Measurements from ENCODE around the gene IGFBP4.

Gene IGFBP4

DNA sequence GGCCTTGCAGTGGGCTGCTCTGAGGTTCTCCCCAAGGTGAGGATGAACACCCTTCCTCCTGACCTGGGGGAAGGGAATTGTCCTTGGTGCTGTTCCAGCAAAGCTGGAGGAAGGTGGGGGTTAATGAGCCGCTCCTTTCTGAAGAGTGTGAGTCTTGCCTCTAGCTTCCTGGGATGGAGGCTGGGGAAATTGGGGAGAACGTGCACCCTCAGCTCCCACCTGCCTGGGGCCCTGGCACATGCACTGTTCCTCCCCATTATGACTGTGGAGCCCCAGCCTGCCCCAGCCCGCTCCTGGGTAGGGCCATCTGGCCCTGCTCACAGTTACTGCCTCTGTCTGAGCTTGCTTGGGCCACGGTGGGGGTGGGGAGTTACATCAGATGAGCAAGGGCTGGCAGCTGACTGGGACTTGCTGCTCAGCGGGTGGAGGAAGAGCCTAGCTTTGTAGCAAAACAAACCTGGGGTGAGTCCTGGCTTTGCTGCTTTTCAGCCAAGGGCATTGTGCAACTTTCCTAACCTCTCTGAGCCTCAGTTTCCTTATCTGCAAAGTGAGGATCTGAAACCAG is 47.1 kb downstream of the IGFBP4 start:
- peak; percentile 77 for DNase-seq (ENCODE audit: low spot score)

GRCh38 chr17:40490982-40491381 is 47.7 kb downstream of the IGFBP4 start:
- no peak for DNase-seq (ENCODE audit: low spot score)

- DNase-seq (ENCODE audit: low spot score) = no peak
Observed at GRCh38 chr17:40491486-40491885, 48.2 kb downstream of the IGFBP4 start.

DNA sequence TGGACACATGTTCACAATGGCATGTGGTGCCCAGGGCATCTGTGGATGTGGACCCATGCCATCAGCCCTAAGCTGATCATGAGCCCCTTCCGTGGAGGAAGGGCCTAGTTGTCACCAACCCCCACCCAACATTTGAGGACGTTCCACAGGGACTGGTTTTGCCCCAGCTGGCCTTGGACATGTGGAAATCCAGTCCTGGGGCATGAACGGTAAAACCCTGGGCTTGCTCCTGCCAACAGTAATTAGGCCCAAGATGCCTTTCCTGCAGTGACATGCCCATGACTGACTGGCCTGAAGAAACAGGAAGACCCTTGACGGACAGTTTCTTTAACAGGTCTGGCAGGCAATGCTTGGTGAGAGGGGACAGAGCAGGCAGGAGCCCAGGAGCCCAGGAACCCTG is 50.4 kb downstream of the IGFBP4 start:
- DNase-seq (ENCODE audit: low spot score) = no peak

DNA sequence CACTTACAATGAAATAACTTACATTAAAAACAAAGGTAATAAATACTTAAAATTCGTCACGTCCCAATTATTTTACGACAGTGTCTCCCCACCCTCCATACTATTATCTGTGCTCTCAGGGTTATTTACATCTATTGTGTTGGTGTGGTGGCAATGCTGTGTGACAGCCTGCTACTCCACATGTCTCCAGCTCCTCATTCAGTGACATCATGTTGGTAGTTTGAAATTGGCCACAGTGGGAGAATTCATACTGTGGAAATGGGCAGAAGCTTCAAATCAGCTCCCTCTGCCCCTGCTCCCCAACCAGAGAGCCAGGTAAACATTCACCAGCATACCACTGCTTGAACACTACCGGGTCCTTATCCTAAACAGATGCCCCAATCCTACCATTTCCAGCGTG is 51.9 kb downstream of the IGFBP4 start:
- DNase-seq (ENCODE audit: low spot score) = no peak

DNA sequence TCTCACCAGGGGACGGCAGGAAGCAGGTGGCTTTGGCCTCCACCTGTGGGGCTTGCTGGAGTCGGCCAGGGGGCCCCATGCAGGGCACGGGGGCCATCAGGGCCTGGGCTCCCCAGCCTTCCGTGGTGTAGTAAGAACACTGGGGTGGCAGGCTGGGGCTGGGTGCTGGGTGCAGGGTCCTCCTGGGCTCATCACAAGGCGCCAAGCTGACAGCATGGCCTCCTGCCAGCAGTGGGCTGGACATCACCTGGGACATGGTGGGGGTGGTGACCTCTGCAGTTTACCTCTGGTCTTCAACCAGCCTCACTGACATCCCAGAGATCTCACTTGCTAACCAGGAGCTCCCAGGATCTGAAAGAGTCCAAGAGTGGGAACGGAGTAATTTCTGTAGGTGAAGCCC is 52.9 kb downstream of the IGFBP4 start:
- DNase-seq (ENCODE audit: low spot score) = no peak

- no peak for DNase-seq (ENCODE audit: low spot score)
Observed at GRCh38 chr17:40496634-40497420, 53.6 kb downstream of the IGFBP4 start.

GRCh38 chr17:40497695-40498094 is 54.4 kb downstream of the IGFBP4 start:
- DNase-seq (ENCODE audit: low spot score) = no peak

- DNase-seq (ENCODE audit: low spot score) = no peak
Observed at GRCh38 chr17:40498281-40499084, 55.2 kb downstream of the IGFBP4 start.

GRCh38 chr17:40499551-40500189 is 56.4 kb downstream of the IGFBP4 start:
- DNase-seq (ENCODE audit: low spot score) = peak; percentile 16

GRCh38 chr17:40500190-40500589 is 56.9 kb downstream of the IGFBP4 start:
- DNase-seq (ENCODE audit: low spot score) = no peak

DNA sequence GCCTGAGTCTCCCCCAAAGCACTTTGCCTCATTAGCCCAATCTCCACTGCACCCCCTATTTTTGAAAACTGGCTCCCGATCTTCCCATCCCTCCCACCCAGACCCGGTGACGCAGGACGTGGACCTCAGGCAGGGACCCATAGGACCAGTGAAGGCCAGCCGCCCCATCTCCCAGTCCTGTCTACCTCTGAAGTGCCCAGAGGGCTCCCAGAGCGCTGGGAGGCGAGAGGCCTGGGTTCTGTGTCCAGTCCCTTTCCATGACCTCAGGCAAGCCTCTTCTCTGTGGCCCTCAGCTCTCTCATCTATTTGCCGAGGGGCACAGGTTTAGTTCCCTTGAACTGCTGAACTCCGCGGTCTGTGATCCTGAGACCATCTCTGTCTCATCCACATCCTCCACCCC is 57.5 kb downstream of the IGFBP4 start:
- no peak for DNase-seq (ENCODE audit: low spot score)

- DNase-seq (ENCODE audit: low spot score) = no peak
Observed at GRCh38 chr17:40501499-40501911, 58.3 kb downstream of the IGFBP4 start, which contains the start of gene TNS4. TSS of gene TNS4 (minus strand) at chr17:40501623. CDS start at chr17:40496425, 5,198 bp downstream.

- no peak for DNase-seq (ENCODE audit: low spot score)
Observed at GRCh38 chr17:40502716-40503115, 59.5 kb downstream of the IGFBP4 start.

- no peak for DNase-seq (ENCODE audit: low spot score)
Observed at GRCh38 chr17:40503154-40503553, 59.9 kb downstream of the IGFBP4 start.

DNA sequence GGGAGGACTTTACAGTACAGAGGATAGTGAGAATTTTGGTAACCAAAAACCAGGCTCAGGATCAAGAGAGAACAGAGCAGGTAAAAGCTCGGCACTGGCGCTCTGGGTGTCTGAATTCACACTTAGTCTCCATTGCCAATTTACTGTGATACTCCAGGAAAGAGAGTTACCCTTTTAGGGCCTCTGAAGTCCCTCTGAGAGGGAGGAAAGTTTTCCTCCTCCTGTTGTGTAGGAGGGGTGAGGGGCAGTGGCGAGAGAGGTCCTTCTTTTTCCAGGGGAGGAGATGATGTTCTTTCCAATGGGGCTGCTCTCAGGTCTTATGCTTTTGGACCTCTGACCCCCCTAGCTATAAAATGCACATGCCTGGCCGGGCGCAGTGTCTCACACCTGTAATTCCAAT is 63.5 kb downstream of the IGFBP4 start:
- no peak for DNase-seq (ENCODE audit: low spot score)
